Mesenchymal stem cell (in vitro differentiated cells and primary cell): ENCODE results near the gene CHIT1.

Experiments
- DNase-seq: peaks from one replicate; pipeline ENCODE4 v3.0.0-alpha.2; 2013
- H2AFZ ChIP-seq: one replicate; pipeline ENCODE4 v1.6.1; 2013; ENCODE audit warnings: low read depth, mild to moderate bottlenecking, control low read depth, inconsistent platforms, low read length, moderate library complexity
- H2AK5ac ChIP-seq: 2 replicates; pipeline ENCODE4 v1.6.1; 2013; ENCODE audit warnings: low read length, moderate library complexity, mild to moderate bottlenecking, inconsistent platforms; ENCODE audit not compliant: severe bottlenecking
- H2BK120ac ChIP-seq: one replicate; pipeline ENCODE4 v1.6.1; 2013; ENCODE audit warnings: low read depth, mild to moderate bottlenecking, inconsistent platforms, low read length, moderate library complexity
- H2BK12ac ChIP-seq, 2 experiments: one replicate each; pipeline ENCODE4 v1.6.1; 2013; ENCODE audit warnings: inconsistent platforms in 2 of 2, low read length in 2 of 2, mild to moderate bottlenecking in 2 of 2, moderate library complexity in 2 of 2, control low read depth in 1 of 2
- H2BK15ac ChIP-seq: one replicate; pipeline ENCODE4 v1.6.1; 2013; ENCODE audit warnings: mild to moderate bottlenecking, low read depth, inconsistent platforms; ENCODE audit not compliant: poor library complexity, severe bottlenecking
- H2BK5ac ChIP-seq: 2 replicates; pipeline ENCODE4 v1.6.1; 2013; ENCODE audit warnings: low read depth, mild to moderate bottlenecking, low read length, control low read depth, inconsistent platforms; ENCODE audit not compliant: poor library complexity, severe bottlenecking
- H3K14ac ChIP-seq, 2 experiments: one replicate each; pipeline ENCODE4 v1.6.1; 2013; ENCODE audit warnings: inconsistent platforms in 2 of 2, low read length in 2 of 2, control low read depth in 1 of 2, mild to moderate bottlenecking in 1 of 2, moderate library complexity in 1 of 2
- H3K18ac ChIP-seq, 2 experiments: one replicate each; pipeline ENCODE4 v1.6.1; 2013; ENCODE audit warnings: inconsistent platforms in 2 of 2, low read length in 2 of 2, control low read depth in 1 of 2, low read depth in 1 of 2, mild to moderate bottlenecking in 1 of 2
- H3K23ac ChIP-seq, 2 experiments: one replicate each; pipeline ENCODE4 v1.6.1; 2013; ENCODE audit warnings: inconsistent platforms in 2 of 2, low read length in 2 of 2, mild to moderate bottlenecking in 2 of 2, moderate library complexity in 2 of 2, control low read depth in 1 of 2
- H3K27ac ChIP-seq: 2 replicates; pipeline ENCODE4 v1.5.1; 2013; ENCODE audit warnings: mild to moderate bottlenecking, moderate library complexity, low read length, control low read depth, inconsistent platforms; ENCODE audit not compliant: poor library complexity, severe bottlenecking
- H3K27me3 ChIP-seq, 2 experiments: 2 replicates each; pipeline versions ENCODE4 v1.6.1 to v1.7.0; 2013; ENCODE audit warnings: low read length in 2 of 2, mild to moderate bottlenecking in 2 of 2, moderate library complexity in 2 of 2, control low read depth in 1 of 2, inconsistent platforms in 1 of 2; ENCODE audit not compliant: control insufficient read depth in 1 of 2, insufficient read depth in 1 of 2
- H3K36me3 ChIP-seq, 2 experiments: 2 replicates each; pipeline versions ENCODE4 v1.6.1 to v1.7.0; 2013; ENCODE audit warnings: low read length in 2 of 2, control low read depth in 1 of 2, inconsistent platforms in 1 of 2, low read depth in 1 of 2, mild to moderate bottlenecking in 1 of 2; ENCODE audit not compliant: insufficient read depth in 2 of 2, control insufficient read depth in 1 of 2
- H3K4ac ChIP-seq, 2 experiments: one replicate each; pipeline ENCODE4 v1.6.1; 2013; ENCODE audit warnings: inconsistent platforms in 2 of 2, low read length in 2 of 2, mild to moderate bottlenecking in 2 of 2, moderate library complexity in 2 of 2, control low read depth in 1 of 2, low read depth in 1 of 2
- H3K4me1 ChIP-seq: 2 replicates; pipeline ENCODE4 v1.6.1; 2013; ENCODE audit warnings: low read depth, low read length, control low read depth; ENCODE audit not compliant: control insufficient read depth, insufficient read depth
- H3K4me2 ChIP-seq: 2 replicates; pipeline ENCODE4 v1.6.1; 2013; ENCODE audit warnings: low read length, mild to moderate bottlenecking, inconsistent platforms; ENCODE audit not compliant: poor library complexity, severe bottlenecking
- H3K4me3 ChIP-seq, 2 experiments: 2 replicates each; pipeline versions ENCODE4 v1.5.1 to v1.7.0; 2013; ENCODE audit warnings: low read length in 2 of 2, mild to moderate bottlenecking in 2 of 2, control low read depth in 1 of 2, low read depth in 1 of 2; ENCODE audit not compliant: insufficient read depth in 1 of 2
- H3K79me1 ChIP-seq: replicated peaks from 2 replicates; pipeline ENCODE4 v1.6.1; 2013; ENCODE audit warnings: mild to moderate bottlenecking, control low read depth, low read length, inconsistent platforms; ENCODE audit not compliant: poor library complexity, severe bottlenecking
- H3K9ac ChIP-seq: 2 replicates; pipeline ENCODE4 v1.7.0; 2013; ENCODE audit warnings: mild to moderate bottlenecking, low read length, moderate library complexity
- H3K9me3 ChIP-seq: 2 replicates; pipeline ENCODE4 v1.7.0; 2013; ENCODE audit warnings: mild to moderate bottlenecking, low read length; ENCODE audit not compliant: control insufficient read depth
- H4K8ac ChIP-seq: one replicate; pipeline ENCODE4 v1.6.1; 2013; ENCODE audit warnings: inconsistent platforms, mild to moderate bottlenecking, low read length, moderate library complexity
- H4K91ac ChIP-seq: one replicate; pipeline ENCODE4 v1.6.1; 2013; ENCODE audit warnings: mild to moderate bottlenecking, low read length, inconsistent platforms
- WGBS: methylation state at CpG from one replicate; pipeline ENCODE4 v1.1.7; 2013; ENCODE audit warnings: mixed read lengths; 5-methylcytosine and 5-hydroxymethylcytosine counted together

The CHIT1 gene

GRCh38 chr1:203204756-203205155, 24.7 kb downstream of the CHIT1 start:
- Histone ChIP-seq H2AFZ (no peak overlapping the region), H2BK5ac (no peak overlapping the region), H2BK15ac (no peak overlapping the region), H3K14ac (peak overlapping the region in 1 of 2 experiments; percentile 76), H3K36me3 (peaks cover 0 to 3% of the 10 kb centered on the region in 2 experiments), H2AK5ac (no peak overlapping the region), H3K9ac (peak overlapping the region; percentile 10), H3K18ac (peak overlapping the region; percentile 58 to 63), H3K27me3 (no peaks in the 10 kb centered on the region), H3K4me3 (peak overlapping the region in 1 of 2 experiments; percentile 5), H2BK120ac (no peak overlapping the region), H2BK12ac (peak overlapping the region; percentile 19 to 21), H3K4me1 (peaks cover 4% of the 10 kb centered on the region), H3K23ac (no peak overlapping the region), H3K27ac (no peak overlapping the region), H3K4me2 (no peak overlapping the region), H4K8ac (no peak overlapping the region), H3K79me1 (no peaks in the 10 kb centered on the region), H4K91ac (no peak overlapping the region), H3K9me3 (no peaks in the 10 kb centered on the region), H3K4ac (no peak overlapping the region)
- WGBS: 52% methylated on average over 2 of the region's 2 CpGs
- DNase-seq: peak; percentile 18

GRCh38 chr1:203202431-203203245, 26.8 kb downstream of the CHIT1 start:
- Histone ChIP-seq H3K23ac (no peak overlapping the region), H2BK12ac (peak overlapping the region; percentile 99 to 100), H2BK15ac (peak overlapping the region; percentile 92), H3K4me3 (no peak overlapping the region), H4K91ac (peak overlapping the region; percentile 93), H3K14ac (peak overlapping the region in 1 of 2 experiments; percentile 91), H2AFZ (no peak overlapping the region), H3K4me1 (peaks cover 13% of the 10 kb centered on the region), H3K36me3 (peaks cover 0 to 3% of the 10 kb centered on the region in 2 experiments), H3K27me3 (no peaks in the 10 kb centered on the region), H3K9me3 (no peaks in the 10 kb centered on the region), H3K4ac (peak overlapping the region; percentile 95 to 96), H2BK120ac (peak overlapping the region; percentile 95), H3K18ac (peak overlapping the region; percentile 83 to 98), H3K9ac (peak overlapping the region; percentile 82), H3K27ac (no peak overlapping the region), H4K8ac (peak overlapping the region; percentile 88), H2AK5ac (no peak overlapping the region), H3K4me2 (no peak overlapping the region), H3K79me1 (no peaks in the 10 kb centered on the region), H2BK5ac (no peak overlapping the region)
- peak; percentile 95 for DNase-seq
- 90% methylated on average over 14 of the region's 15 CpGs for WGBS

GRCh38 chr1:203201516-203202205, 27.8 kb downstream of the CHIT1 start:
- peak overlapping the region; percentile 10 to 81 for H3K18ac ChIP-seq
- peaks cover 17% of the 10 kb centered on the region for H3K4me1 ChIP-seq
- peak overlapping the region; percentile 12 for H4K91ac ChIP-seq
- H3K27me3 ChIP-seq: no peaks in the 10 kb centered on the region
- no peak overlapping the region for H3K27ac ChIP-seq
- H3K4me3 ChIP-seq: peak overlapping the region in 1 of 2 experiments; percentile 3
- H3K4me2 ChIP-seq: no peak overlapping the region
- WGBS: 97% methylated on average over 10 of the region's 10 CpGs
- H2BK5ac ChIP-seq: no peak overlapping the region
- no peaks in the 10 kb centered on the region for H3K79me1 ChIP-seq
- peak overlapping the region; percentile 82 for H3K9ac ChIP-seq
- H2BK12ac ChIP-seq: peak overlapping the region; percentile 81 to 98
- no peaks in the 10 kb centered on the region for H3K9me3 ChIP-seq
- H4K8ac ChIP-seq: peak overlapping the region; percentile 78
- H3K23ac ChIP-seq: no peak overlapping the region
- H2AK5ac ChIP-seq: no peak overlapping the region
- H3K36me3 ChIP-seq: peaks cover 0 to 3% of the 10 kb centered on the region in 2 experiments
- no peak overlapping the region for H2AFZ ChIP-seq
- DNase-seq: no peak
- no peak overlapping the region for H3K14ac ChIP-seq
- H2BK120ac ChIP-seq: peak overlapping the region; percentile 55
- peak overlapping the region; percentile 52 for H2BK15ac ChIP-seq
- peak overlapping the region; percentile 20 to 77 for H3K4ac ChIP-seq

GRCh38 chr1:203200916-203201315, 28.6 kb downstream of the CHIT1 start:
- Histone ChIP-seq H3K36me3 (peaks cover 0 to 1% of the 10 kb centered on the region in 2 experiments), H4K8ac (no peak overlapping the region), H2BK15ac (no peak overlapping the region), H3K18ac (peak overlapping the region; percentile 5 to 83), H2BK12ac (peak overlapping the region; percentile 81 to 98), H3K27ac (no peak overlapping the region), H2BK5ac (no peak overlapping the region), H3K4me3 (peak overlapping the region in 1 of 2 experiments; percentile 4), H3K23ac (no peak overlapping the region), H3K79me1 (no peaks in the 10 kb centered on the region), H2AK5ac (no peak overlapping the region), H2BK120ac (no peak overlapping the region), H2AFZ (no peak overlapping the region), H3K4me1 (peaks cover 16% of the 10 kb centered on the region), H4K91ac (no peak overlapping the region), H3K9me3 (no peaks in the 10 kb centered on the region), H3K4me2 (no peak overlapping the region), H3K14ac (no peak overlapping the region), H3K27me3 (no peaks in the 10 kb centered on the region), H3K4ac (peak overlapping the region in 1 of 2 experiments; percentile 78), H3K9ac (peak overlapping the region; percentile 82)
- 77% methylated on average over 1 of the region's 1 CpG for WGBS
- DNase-seq: no peak
